Lower leg skin (tissue), 4 donors: ENCODE results near the gene SEMA7A. TPM values are rescaled to one million over a fixed set of nuclear protein-coding genes. Genes with fewer than 3 reads are reported as not detected.
A peak's percentile ranks its signal among the peaks of the same experiment; 100 is the strongest.

Source experiments
- DNase-seq, 2 donors: peaks; one replicate each; pipeline ENCODE4 v3.0.0-alpha.2; 2019; ENCODE audit warnings: low spot score in 2 of 2
- H3K4me3 ChIP-seq: fragments of 200-600 bp; sonication (generic); 2 replicates; pipeline ENCODE4 v1.5.1; 2017; ENCODE audit warnings: mild to moderate bottlenecking, low read depth; ENCODE audit not compliant: poor library complexity, severe bottlenecking
- CTCF ChIP-seq, 3 donors: fragments of 450-650 bp; IDR thresholded peaks; one replicate each; pipeline ENCODE4 v1.5.1; 2016; ENCODE audit warnings: antibody characterized with exemption in 3 of 3, mild to moderate bottlenecking in 3 of 3, moderate library complexity in 2 of 3
- POLR2A ChIP-seq, 2 donors: fragments of 450-650 bp; IDR thresholded peaks; one replicate each; pipeline ENCODE4 v1.6.1; 2016 to 2017; ENCODE audit warnings: antibody characterized with exemption in 2 of 2, mild to moderate bottlenecking in 1 of 2, moderate library complexity in 1 of 2
- WGBS, 2 donors: methylation state at CpG; one replicate each; pipeline ENCODE4 v1.1.5; 2018; 5-methylcytosine and 5-hydroxymethylcytosine counted together
- intact Hi-C: fragments of 100-400 bp; cut with DNase I; formaldehyde crosslinking; loops from one replicate; pipeline ENCODE4 v1.15.0; 2023; ENCODE audit warnings: low total_unique reads
- total RNA-seq, 4 donors: library from RNA; depleted of rRNA; stranded (reverse); fragments of >200 nt; gene quantifications; one replicate each; pipeline ENCODE4 v1.1.0, GENCODE V29; 2016

Gene SEMA7A
- total RNA-seq, 4 donors from 2014 or later = 16.7 to 30.5 (median 20.5) TPM

GRCh38 chr15:74380361-74381189 is 53.2 kb downstream of the SEMA7A start:
- TF ChIP-seq CTCF (IDR thresholded peaks at IDR 0.05) (no peak), POLR2A (IDR thresholded peaks at IDR 0.05) (no peak)
- DNase-seq = no peak
- intact Hi-C loops = loop anchor here (10.0 kb wide), 1 partner anchor 54 kb away; the partner anchor contains the start of gene SEMA7A
- WGBS, 2 donors = 72 to 74% methylated on average over 12 of the region's 12 CpGs
- no peak overlapping the region for H3K4me3 ChIP-seq

- 18 to 25% methylated on average over 9 of the region's 9 CpGs for WGBS, 2 donors
- TF ChIP-seq CTCF (IDR thresholded peaks at IDR 0.05) (no peak), POLR2A (IDR thresholded peaks at IDR 0.05) (no peak)
- intact Hi-C loops = loop anchor here (10.0 kb wide), 1 partner anchor 116 kb away; no protein-coding TSS in a partner anchor
- DNase-seq = no peak
- H3K4me3 ChIP-seq = no peak overlapping the region
These were observed 54.9 kb downstream of the SEMA7A start for GRCh38 chr15:74378848-74379247.

- WGBS, 2 donors = 69 to 73% methylated on average over 15 of the region's 15 CpGs
- no peak overlapping the region for H3K4me3 ChIP-seq
- DNase-seq = no peak
- no peak for TF ChIP-seq POLR2A (IDR thresholded peaks at IDR 0.05)
- TF ChIP-seq CTCF (IDR thresholded peaks at IDR 0.05) = no peak
- intact Hi-C loops = loop anchor here (10.0 kb wide), 1 partner anchor 117 kb away; no protein-coding TSS in a partner anchor
These were observed 55.7 kb downstream of the SEMA7A start for GRCh38 chr15:74377831-74378766.

- no peak overlapping the region for H3K4me3 ChIP-seq
- TF ChIP-seq POLR2A (IDR thresholded peaks at IDR 0.05) (no peak), CTCF (IDR thresholded peaks at IDR 0.05) (no peak)
- DNase-seq = peak in 1 of 2 donors; percentile 7
- intact Hi-C loops = loop anchor here (10.0 kb wide), 1 partner anchor 118 kb away; no protein-coding TSS in a partner anchor
- 78 to 82% methylated on average over 6 of the region's 6 CpGs for WGBS, 2 donors
These were observed 56.8 kb downstream of the SEMA7A start for GRCh38 chr15:74376825-74377581.

- intact Hi-C loops = loop anchor here (10.0 kb wide), 1 partner anchor 119 kb away; no protein-coding TSS in a partner anchor
- DNase-seq = peak in 1 of 2 donors; percentile 46
- WGBS, 2 donors = 89 to 100% methylated on average over 1 of the region's 1 CpG
- H3K4me3 ChIP-seq = no peak overlapping the region
- TF ChIP-seq CTCF (IDR thresholded peaks at IDR 0.05) = no peak
- TF ChIP-seq POLR2A (IDR thresholded peaks at IDR 0.05) = no peak
These were observed 57.5 kb downstream of the SEMA7A start for GRCh38 chr15:74376226-74376625.
